ENCODE results near the gene CCDC102B.

DNA sequence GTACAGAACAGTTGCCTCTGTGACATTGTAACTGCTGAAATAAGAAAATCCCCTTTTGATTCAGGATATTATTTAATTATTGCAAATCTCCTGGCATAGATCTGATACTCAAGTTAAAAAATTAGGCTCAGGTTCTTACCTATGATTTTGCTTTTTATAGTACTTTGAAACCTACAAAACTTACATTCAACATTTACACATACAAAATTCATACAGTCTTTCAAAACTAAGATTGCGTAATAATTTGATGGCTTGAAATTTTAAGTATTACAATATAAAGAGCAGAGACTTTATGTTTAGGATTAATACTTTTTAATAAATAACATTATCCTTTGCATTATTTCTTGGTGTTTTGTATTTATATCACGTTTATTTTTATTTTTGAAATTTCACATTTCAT is 291.1 kb downstream of the CCDC102B start:
- TF ChIP-seq, protein P1, sequence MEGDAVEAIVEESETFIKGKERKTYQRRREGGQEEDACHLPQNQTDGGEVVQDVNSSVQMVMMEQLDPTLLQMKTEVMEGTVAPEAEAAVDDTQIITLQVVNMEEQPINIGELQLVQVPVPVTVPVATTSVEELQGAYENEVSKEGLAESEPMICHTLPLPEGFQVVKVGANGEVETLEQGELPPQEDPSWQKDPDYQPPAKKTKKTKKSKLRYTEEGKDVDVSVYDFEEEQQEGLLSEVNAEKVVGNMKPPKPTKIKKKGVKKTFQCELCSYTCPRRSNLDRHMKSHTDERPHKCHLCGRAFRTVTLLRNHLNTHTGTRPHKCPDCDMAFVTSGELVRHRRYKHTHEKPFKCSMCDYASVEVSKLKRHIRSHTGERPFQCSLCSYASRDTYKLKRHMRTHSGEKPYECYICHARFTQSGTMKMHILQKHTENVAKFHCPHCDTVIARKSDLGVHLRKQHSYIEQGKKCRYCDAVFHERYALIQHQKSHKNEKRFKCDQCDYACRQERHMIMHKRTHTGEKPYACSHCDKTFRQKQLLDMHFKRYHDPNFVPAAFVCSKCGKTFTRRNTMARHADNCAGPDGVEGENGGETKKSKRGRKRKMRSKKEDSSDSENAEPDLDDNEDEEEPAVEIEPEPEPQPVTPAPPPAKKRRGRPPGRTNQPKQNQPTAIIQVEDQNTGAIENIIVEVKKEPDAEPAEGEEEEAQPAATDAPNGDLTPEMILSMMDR (IDR thresholded peaks at IDR 0.05; ENCODE audit: low read depth, low read length, poor library complexity, severe bottlenecking): no peak
- no peak for TF ChIP-seq EZH2phosphoT487 (IDR thresholded peaks at IDR 0.05; ENCODE audit: borderline replicate concordance, low read length)
